WI38 (cell line): Measurements from ENCODE around the gene NEURL1B.

Experiments
- H3K4me3 ChIP-seq: 2 replicates; pipeline ENCODE4 v1.5.1; 2011; ENCODE audit warnings: low read depth, mild to moderate bottlenecking, control low read depth, low read length
- CTCF ChIP-seq: IDR thresholded peaks from 2 replicates; pipeline ENCODE4 v1.5.1; 2012; ENCODE audit warnings: low read depth, mild to moderate bottlenecking, control low read depth, low read length

Gene NEURL1B

GRCh38 chr5:172622091-172623046, 18.7 kb upstream of the NEURL1B start:
- no peak for TF ChIP-seq CTCF
- no peak overlapping the region for H3K4me3 ChIP-seq

- TF ChIP-seq CTCF, result no peak
- H3K4me3 ChIP-seq, result no peak overlapping the region
Observed at GRCh38 chr5:172623313-172623980, 17.6 kb upstream of the NEURL1B start.

GRCh38 chr5:172624083-172624995, 16.7 kb upstream of the NEURL1B start:
- H3K4me3 ChIP-seq, result no peak overlapping the region
- no peak for TF ChIP-seq CTCF

GRCh38 chr5:172624996-172625964, 15.8 kb upstream of the NEURL1B start:
- H3K4me3 ChIP-seq, result no peak overlapping the region
- no peak for TF ChIP-seq CTCF

- TF ChIP-seq CTCF, result no peak
- no peak overlapping the region for H3K4me3 ChIP-seq
Observed at GRCh38 chr5:172626031-172626581, 15.0 kb upstream of the NEURL1B start.

- no peak for TF ChIP-seq CTCF
- H3K4me3 ChIP-seq, result no peak overlapping the region
Observed at GRCh38 chr5:172630082-172630481, 11.0 kb upstream of the NEURL1B start.
